GM10248 (cell line): ENCODE measurements around the gene TPM2.

Experiments used
- CTCF ChIA-PET: fragments of 300-600 bp; sonication (Branson Sonifier 250); formaldehyde crosslinking; extraction: SDS; loops from one replicate; lab custom pipeline; 2021; ENCODE audit warnings: antibody characterized with exemption; lab: Yijun Ruan, JAX
- POLR2A ChIA-PET: fragments of 350-650 bp; sonication (Branson Sonifier 250); formaldehyde crosslinking; extraction: SDS; loops from one replicate; lab custom pipeline; 2020; ENCODE audit warnings: antibody characterized with exemption; lab: Yijun Ruan, JAX
- DNase-seq: peaks from one replicate; pipeline ENCODE4 v3.0.0; 2012; ENCODE audit errors: extremely low spot score
- TF ChIP-seq, protein P1 (sequence below): IDR thresholded peaks from 2 replicates; pipeline ENCODE4 v1.5.1; 2012; ENCODE audit warnings: mild to moderate bottlenecking, low read depth; ENCODE audit errors: extremely low read depth, missing control alignments, control extremely low read depth

The TPM2 gene

DNA sequence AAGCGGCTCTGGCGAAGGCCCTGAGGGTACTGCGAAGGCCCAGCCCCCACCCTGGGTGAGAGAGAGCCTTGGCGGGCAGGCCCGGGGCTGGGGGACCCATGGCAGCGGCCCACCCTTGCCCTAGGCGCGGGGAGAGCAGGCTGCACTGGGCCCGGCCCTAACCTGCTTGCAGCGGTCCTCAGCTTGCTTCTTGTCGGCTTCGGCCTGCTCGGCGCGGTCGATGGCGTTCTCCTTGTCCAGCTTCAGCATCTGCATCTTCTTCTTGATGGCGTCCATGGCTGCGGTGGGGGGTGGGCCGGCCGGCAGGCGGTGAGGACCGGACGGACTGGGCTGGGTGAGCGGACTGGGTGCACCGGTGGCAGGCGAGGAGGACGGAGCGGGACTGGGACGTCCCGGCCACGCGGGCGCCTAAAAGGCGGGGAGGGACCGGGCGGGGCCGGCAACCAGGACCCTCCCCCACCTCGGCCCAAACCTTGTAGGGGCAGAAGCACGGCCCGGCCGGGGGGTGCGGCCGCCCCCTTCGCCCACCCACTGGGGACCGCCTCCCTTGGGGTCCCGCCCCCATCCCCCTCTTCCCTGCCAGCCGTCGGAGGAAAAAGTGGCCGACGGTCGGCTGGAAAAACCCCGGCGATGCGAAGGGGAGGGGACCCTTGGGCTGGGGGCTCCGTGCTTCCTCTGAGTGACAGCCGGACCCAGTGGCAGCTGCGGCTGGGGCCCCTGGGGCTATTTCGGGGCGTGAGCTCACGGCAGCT is at the start of gene TPM2:
Gene TPM2 (minus strand): TSS at position 384 of the 752 bp plus-strand sequence. CDS start 108 bp downstream, at position 276.
- POLR2A ChIA-PET, result interaction anchor here (0.9 kb wide), 1 partner anchor 38 kb away, joined by 3 read pairs; no protein-coding TSS in a partner anchor
- DNase-seq, result no peak

DNA sequence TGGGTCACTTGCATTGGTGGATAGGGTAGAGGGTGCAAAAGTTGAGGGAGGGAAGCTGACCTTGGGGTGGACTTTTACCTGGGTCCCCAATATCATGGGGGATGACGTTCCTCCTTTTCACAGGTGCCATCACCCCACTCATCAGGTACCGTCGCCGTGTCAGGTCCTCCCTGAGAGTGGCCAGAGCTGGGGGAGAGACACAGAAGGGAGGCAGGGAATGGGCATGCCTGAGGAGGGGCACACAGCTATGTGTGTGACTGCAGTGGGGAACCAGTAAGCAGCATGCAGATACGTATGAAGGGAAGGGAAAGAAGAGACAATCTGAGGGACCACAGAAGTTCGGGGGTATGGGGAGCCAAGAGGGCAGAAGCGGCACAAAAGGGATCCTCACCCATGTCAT is 49.2 kb upstream of the TPM2 start:
- TF ChIP-seq, protein P1, sequence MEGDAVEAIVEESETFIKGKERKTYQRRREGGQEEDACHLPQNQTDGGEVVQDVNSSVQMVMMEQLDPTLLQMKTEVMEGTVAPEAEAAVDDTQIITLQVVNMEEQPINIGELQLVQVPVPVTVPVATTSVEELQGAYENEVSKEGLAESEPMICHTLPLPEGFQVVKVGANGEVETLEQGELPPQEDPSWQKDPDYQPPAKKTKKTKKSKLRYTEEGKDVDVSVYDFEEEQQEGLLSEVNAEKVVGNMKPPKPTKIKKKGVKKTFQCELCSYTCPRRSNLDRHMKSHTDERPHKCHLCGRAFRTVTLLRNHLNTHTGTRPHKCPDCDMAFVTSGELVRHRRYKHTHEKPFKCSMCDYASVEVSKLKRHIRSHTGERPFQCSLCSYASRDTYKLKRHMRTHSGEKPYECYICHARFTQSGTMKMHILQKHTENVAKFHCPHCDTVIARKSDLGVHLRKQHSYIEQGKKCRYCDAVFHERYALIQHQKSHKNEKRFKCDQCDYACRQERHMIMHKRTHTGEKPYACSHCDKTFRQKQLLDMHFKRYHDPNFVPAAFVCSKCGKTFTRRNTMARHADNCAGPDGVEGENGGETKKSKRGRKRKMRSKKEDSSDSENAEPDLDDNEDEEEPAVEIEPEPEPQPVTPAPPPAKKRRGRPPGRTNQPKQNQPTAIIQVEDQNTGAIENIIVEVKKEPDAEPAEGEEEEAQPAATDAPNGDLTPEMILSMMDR, result no peak
- no peak for DNase-seq
- CTCF ChIA-PET, result interaction anchor here (0.9 to 13.3 kb wide), 4 partner anchors 7 to 87 kb away, joined by 3 to 134 read pairs (median 69); partner anchors contain the start of genes CREB3, GBA2, RGP1 and TLN1
- POLR2A ChIA-PET, result interaction anchor here (0.9 to 1.5 kb wide), 3 partner anchors 9 to 13 kb away, joined by 3 to 9 read pairs (median 3); partner anchors contain the start of genes GBA2 and RGP1

More for the DNA sequence above, at the start of gene TPM2:
- TF ChIP-seq, protein P1, result no peak
- CTCF ChIA-PET, result interaction anchor here (1.0 to 2.5 kb wide), 7 partner anchors 14 to 79 kb away, joined by 3 to 12 read pairs (median 5); partner anchors contain the start of gene ARHGEF39

DNA sequence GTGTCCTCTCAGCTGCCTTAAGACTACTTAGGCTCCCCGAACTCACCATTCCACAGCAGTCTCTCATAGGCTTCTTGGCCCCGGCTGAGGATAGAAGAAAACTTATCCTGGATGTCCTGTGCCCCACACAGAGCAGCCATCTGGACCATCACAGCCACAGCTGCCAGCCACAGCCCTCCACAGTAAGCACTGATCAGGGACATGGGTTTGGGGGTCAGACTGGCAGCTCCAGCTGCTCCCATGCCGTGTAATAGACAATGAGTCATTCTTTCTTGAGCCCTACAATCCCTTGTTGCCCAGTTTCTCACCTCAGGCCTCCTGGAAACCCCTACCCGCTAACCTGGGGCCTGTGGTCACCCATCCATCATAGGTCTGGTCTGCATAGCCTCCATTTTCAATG is 48.5 kb upstream of the TPM2 start:
- ChIA-PET CTCF (interaction anchor here (1.0 to 13.3 kb wide), 6 partner anchors 8 to 82 kb away, joined by 3 to 134 read pairs (median 17); partner anchors contain the start of genes CREB3, GBA2, MSMP and RGP1), POLR2A (interaction anchor here (1.4 to 1.5 kb wide), 2 partner anchors 10 to 12 kb away, joined by 3 to 9 read pairs; partner anchors contain the start of genes GBA2 and RGP1)
- no peak for DNase-seq
- TF ChIP-seq, protein P1, result no peak

DNA sequence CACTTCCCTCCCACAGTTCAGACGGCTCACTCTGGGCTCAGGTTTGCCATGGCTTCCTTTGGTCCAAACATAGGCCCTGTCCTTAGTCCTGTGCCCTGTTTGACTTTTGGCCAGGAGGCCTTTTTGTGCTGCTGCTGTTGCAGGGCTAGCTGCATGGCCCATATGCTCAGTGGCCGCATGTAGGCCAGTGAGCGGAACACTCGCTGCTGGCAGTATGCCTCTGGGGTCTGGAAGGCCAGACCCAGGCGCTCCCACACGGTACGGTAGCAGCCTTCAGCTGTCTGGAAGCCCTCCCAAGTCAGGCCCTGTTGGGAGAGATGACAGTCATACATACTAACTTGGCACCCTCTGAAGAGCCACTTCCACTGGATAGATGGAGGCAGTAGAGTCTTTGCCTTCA is 47.4 kb upstream of the TPM2 start:
- DNase-seq, result no peak
- CTCF ChIA-PET, result interaction anchor here (0.9 to 13.3 kb wide), 8 partner anchors 8 to 80 kb away, joined by 3 to 134 read pairs (median 8); partner anchors contain the start of genes CREB3, GBA2, MSMP and RGP1
- TF ChIP-seq, protein P1, result no peak
- POLR2A ChIA-PET, result no interaction called here

DNA sequence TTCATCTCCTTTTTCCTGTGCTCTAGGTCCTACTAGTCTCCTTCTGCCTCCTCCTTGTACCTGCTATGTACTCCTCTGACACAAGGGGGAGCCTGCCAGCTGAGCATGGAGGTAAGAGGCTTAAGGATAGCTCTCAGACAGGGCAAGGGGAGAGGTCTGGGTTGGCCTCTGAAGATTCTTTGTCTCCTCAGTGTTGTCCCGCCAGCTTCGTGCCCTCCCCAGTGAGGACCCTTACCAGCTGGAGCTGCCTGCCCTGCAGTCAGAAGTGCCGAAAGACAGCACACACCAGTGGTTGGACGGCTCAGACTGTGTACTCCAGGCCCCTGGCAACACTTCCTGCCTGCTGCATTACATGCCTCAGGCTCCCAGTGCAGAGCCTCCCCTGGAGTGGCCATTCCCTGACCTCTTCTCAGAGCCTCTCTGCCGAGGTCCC is 46.5 kb upstream of the TPM2 start:
- TF ChIP-seq, protein P1, result peak; percentile 98
- POLR2A ChIA-PET, result interaction anchor here (1.0 to 1.8 kb wide), 2 partner anchors 12 to 21 kb away, joined by 3 to 4 read pairs; no protein-coding TSS in a partner anchor
- CTCF ChIA-PET, result interaction anchor here (0.6 to 5.6 kb wide), 23 partner anchors 9 to 107 kb away, joined by 3 to 127 read pairs (median 5); partner anchors contain the start of genes ARHGEF39, GBA2, HINT2 and MSMP
- peak; percentile 73 for DNase-seq

DNA sequence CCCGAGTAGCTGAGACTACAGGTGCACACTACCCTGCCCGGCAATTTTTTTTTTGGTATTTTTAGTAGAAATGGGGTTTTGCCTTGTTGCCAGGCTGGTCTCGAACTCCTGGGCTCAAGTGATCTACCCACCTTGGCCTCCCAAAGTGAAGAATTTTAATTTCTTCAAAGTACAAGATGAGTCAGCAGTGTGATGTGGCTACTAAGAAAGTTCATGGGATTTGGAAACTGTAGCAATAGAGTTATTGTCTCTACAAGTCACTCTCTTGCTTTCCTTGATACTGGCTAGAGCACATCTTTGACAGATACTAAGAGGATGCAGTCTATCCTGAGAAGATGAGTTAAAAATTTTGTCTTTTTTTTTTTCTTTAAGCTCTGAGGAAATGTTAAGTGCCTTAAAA is 44.4 kb upstream of the TPM2 start:
- TF ChIP-seq, protein P1, result no peak
- CTCF ChIA-PET, result interaction anchor here (1.0 to 5.6 kb wide), 11 partner anchors 12 to 91 kb away, joined by 3 to 127 read pairs (median 5); partner anchors contain the start of genes GBA2, MSMP, RGP1 and SPAG8
- no peak for DNase-seq
- POLR2A ChIA-PET, result interaction anchor here (0.7 kb wide), 1 partner anchor 8 kb away, joined by 3 read pairs; no protein-coding TSS in a partner anchor
